K562 (cell line): ENCODE data around the gene SPDYE1. TPM values are rescaled to one million over a fixed set of nuclear protein-coding genes. Genes with fewer than 3 reads are reported as not detected.

Experiments
- CHD1 ChIP-seq: fragments of 200-600 bp; sonication (generic); IDR thresholded peaks from one replicate; pipeline ENCODE4 v1.6.1; 2012; ENCODE audit warnings: mild to moderate bottlenecking, moderate library complexity, low read length, inconsistent platforms
- ELF4 ChIP-seq: fragments of 450-650 bp; formaldehyde crosslinking; IDR thresholded peaks from 2 replicates; pipeline ENCODE4 v1.4.0; 2022; ENCODE audit warnings: missing genetic modification characterization
- JUND ChIP-seq, 2 experiments: IDR thresholded peaks; 2 replicates in 1 of 2; 3 replicates in 1 of 2; pipeline ENCODE4 v1.6.1; 2011; ENCODE audit warnings: borderline replicate concordance in 2 of 2, low read depth in 2 of 2, low read length in 2 of 2, improper control_type of control experiment in 1 of 2, missing biosample characterization in 1 of 2, missing genetic modification characterization in 1 of 2, missing genetic modification reagents in 1 of 2
- PHB ChIP-seq: fragments of 250-450 bp; sonication (Bioruptor Pico); IDR thresholded peaks from 2 replicates; pipeline ENCODE4 v1.5.0; 2021
- SREBF1 ChIP-seq: fragments of 150-350 bp; IDR thresholded peaks from 2 replicates; pipeline ENCODE4 v1.6.1; 2014; ENCODE audit warnings: antibody characterized with exemption, low read depth, low read length, borderline replicate concordance
- ZNF143 ChIP-seq: sonication (generic); formaldehyde crosslinking; IDR thresholded peaks from 2 replicates; pipeline ENCODE4 v1.9.0; 2022; ENCODE audit warnings: mild to moderate bottlenecking, missing genetic modification reagents
- ZNF347 ChIP-seq: fragments of 450-650 bp; formaldehyde crosslinking; IDR thresholded peaks from 2 replicates; pipeline ENCODE4 v1.4.0; 2020; ENCODE audit warnings: low read depth, mild to moderate bottlenecking, moderate library complexity
- ZZZ3 ChIP-seq: fragments of 450-650 bp; IDR thresholded peaks from 2 replicates; pipeline ENCODE4 v1.6.1; 2016; ENCODE audit warnings: antibody characterized with exemption, mild to moderate bottlenecking, moderate library complexity
- polyA plus RNA-seq, 8 experiments: library from polyadenylated mRNA; depleted of rRNA in 4 of 8; stranded (reverse) in 5 of 8; unstranded in 3 of 8; fragments of >200 nt; fragmentation: Nextera tagmentation in 2 of 8; fragmentation: Illumina TruSeq in 1 of 8; extraction: Ambion mirVana in 2 of 8; extraction: Trizol in 1 of 8; gene quantifications; 2 replicates each; pipeline versions ENCODE4 v1.2.1 to v1.2.3, GENCODE V29; 2011 to 2014; ENCODE audit warnings: inconsistent platforms in 1 of 8, missing spikeins in 1 of 8
- total RNA-seq, 7 experiments: library from RNA; depleted of rRNA in 6 of 7; stranded (reverse); fragments of >200 nt in 6 of 7; fragmentation: Illumina TruSeq in 2 of 7; extraction: Trizol in 2 of 7; gene quantifications; 2 replicates each; pipeline versions ENCODE4 v1.2.1 to v1.2.3, GENCODE V29; 2011 to 2021; ENCODE audit warnings: low replicate concordance in 1 of 7
- TF ChIP-seq, protein P1 (sequence below), 2 experiments: fragments of 450-650 bp; formaldehyde crosslinking in 1 of 2; IDR thresholded peaks; 2 replicates each; pipeline versions ENCODE4 v1.4.0 to v1.6.1; 2014 to 2020; ENCODE audit warnings: mild to moderate bottlenecking in 2 of 2, borderline replicate concordance in 1 of 2, low read depth in 1 of 2
- TF ChIP-seq, protein P2 (sequence below): sonication (generic); formaldehyde crosslinking; IDR thresholded peaks from 2 replicates; pipeline ENCODE4 v1.8.1; 2023; ENCODE audit warnings: mild to moderate bottlenecking, missing genetic modification reagents

Gene SPDYE1
- total and polyA plus RNA-seq, 9 of the 15 experiments (the other 6 are each of a cell fraction or from before 2014, with no cell fraction given) = 0.04 to 0.10 TPM; not detected in 7

DNA sequence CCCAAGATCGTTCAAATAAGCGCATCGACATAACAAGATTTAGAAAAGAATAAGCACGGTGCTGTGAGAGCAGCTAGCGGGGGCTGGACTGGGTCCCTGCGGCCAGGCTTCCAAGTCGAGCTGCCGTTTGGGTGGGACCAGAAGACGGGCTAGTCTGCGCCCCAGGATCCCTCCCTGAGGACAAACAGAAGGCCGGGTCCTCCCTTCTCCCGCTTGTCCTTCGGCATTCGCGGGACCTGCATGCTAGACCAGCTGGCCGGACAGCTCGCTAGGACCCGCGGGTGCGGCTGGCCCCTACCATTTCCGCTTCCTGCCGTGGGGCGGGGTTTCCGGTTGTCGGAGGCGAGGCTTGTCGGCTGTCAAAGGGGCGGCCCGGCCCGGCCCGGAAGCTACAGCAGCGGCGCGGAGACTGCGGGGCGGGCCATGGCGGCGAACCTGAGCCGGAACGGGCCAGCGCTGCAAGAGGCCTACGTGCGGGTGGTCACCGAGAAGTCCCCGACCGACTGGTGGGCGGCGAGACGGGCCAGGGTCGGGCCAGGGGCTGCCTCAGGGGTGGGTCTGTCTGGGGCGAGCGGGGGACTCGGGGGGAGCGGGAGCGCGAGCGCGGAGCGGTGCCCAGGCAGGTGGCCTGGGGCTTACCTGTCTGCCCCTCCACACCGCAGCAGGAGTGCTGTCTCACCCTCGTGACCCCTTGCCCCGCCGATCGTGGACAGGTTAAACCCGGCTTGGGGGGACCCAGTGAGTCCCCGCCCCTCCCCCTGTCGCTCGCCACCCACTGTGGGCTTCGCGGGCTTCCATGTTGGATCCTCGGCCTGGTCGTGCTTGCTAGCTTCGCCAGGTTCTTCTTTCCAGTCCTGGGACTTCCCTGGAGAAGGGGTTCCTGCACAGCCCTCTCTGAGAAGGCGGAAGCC lies 46.9 kb downstream of the SPDYE1 start, which contains the start of gene DBNL (continued):
- no peak for TF ChIP-seq SREBF1
- TF ChIP-seq ZNF347 (CRISPR knock-in tag) = no peak
- TF ChIP-seq, protein P1, sequence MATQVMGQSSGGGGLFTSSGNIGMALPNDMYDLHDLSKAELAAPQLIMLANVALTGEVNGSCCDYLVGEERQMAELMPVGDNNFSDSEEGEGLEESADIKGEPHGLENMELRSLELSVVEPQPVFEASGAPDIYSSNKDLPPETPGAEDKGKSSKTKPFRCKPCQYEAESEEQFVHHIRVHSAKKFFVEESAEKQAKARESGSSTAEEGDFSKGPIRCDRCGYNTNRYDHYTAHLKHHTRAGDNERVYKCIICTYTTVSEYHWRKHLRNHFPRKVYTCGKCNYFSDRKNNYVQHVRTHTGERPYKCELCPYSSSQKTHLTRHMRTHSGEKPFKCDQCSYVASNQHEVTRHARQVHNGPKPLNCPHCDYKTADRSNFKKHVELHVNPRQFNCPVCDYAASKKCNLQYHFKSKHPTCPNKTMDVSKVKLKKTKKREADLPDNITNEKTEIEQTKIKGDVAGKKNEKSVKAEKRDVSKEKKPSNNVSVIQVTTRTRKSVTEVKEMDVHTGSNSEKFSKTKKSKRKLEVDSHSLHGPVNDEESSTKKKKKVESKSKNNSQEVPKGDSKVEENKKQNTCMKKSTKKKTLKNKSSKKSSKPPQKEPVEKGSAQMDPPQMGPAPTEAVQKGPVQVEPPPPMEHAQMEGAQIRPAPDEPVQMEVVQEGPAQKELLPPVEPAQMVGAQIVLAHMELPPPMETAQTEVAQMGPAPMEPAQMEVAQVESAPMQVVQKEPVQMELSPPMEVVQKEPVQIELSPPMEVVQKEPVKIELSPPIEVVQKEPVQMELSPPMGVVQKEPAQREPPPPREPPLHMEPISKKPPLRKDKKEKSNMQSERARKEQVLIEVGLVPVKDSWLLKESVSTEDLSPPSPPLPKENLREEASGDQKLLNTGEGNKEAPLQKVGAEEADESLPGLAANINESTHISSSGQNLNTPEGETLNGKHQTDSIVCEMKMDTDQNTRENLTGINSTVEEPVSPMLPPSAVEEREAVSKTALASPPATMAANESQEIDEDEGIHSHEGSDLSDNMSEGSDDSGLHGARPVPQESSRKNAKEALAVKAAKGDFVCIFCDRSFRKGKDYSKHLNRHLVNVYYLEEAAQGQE (IDR thresholded peaks at IDR 0.05; ENCODE audit: borderline replicate concordance) = no peak; the same call in 1 of the 2 replicates
- TF ChIP-seq, protein P1 (CRISPR knock-in tag; IDR thresholded peaks at IDR 0.05; ENCODE audit: low read depth) = no peak
- TF ChIP-seq PHB (CRISPR knock-in tag) = no peak
- TF ChIP-seq ZZZ3 = no peak
- TF ChIP-seq, protein P2, sequence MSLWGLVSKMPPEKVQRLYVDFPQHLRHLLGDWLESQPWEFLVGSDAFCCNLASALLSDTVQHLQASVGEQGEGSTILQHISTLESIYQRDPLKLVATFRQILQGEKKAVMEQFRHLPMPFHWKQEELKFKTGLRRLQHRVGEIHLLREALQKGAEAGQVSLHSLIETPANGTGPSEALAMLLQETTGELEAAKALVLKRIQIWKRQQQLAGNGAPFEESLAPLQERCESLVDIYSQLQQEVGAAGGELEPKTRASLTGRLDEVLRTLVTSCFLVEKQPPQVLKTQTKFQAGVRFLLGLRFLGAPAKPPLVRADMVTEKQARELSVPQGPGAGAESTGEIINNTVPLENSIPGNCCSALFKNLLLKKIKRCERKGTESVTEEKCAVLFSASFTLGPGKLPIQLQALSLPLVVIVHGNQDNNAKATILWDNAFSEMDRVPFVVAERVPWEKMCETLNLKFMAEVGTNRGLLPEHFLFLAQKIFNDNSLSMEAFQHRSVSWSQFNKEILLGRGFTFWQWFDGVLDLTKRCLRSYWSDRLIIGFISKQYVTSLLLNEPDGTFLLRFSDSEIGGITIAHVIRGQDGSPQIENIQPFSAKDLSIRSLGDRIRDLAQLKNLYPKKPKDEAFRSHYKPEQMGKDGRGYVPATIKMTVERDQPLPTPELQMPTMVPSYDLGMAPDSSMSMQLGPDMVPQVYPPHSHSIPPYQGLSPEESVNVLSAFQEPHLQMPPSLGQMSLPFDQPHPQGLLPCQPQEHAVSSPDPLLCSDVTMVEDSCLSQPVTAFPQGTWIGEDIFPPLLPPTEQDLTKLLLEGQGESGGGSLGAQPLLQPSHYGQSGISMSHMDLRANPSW (CRISPR knock-in tag) = no peak
- TF ChIP-seq ZNF143 = no peak
- peak; percentile 29; the same call in 1 of the 2 replicates for TF ChIP-seq JUND (IDR thresholded peaks at IDR 0.05; ENCODE audit: borderline replicate concordance, low read depth, low read length)
- no peak; the same call in 2 of the 3 replicates for TF ChIP-seq JUND (tag; IDR thresholded peaks at IDR 0.05; ENCODE audit: borderline replicate concordance, low read depth, low read length)
- no peak for TF ChIP-seq CHD1
- no peak for TF ChIP-seq ELF4 (CRISPR knock-in tag)
